Fibroblast of peridontal ligament (primary cell): ENCODE measurements around the gene RWDD2A.

Experiments used
- DNase-seq: peaks from one replicate; pipeline ENCODE4 v3.0.0-alpha.2; 2010; ENCODE audit errors: extremely low read depth

Gene RWDD2A

GRCh38 chr6:83198486-83199172 lies 5.5 kb downstream of the RWDD2A start:
- peak; percentile 23 for DNase-seq

- DNase-seq, result no peak
Measured at GRCh38 chr6:83199173-83199862, 6.2 kb downstream of the RWDD2A start.

- DNase-seq, result peak; percentile 31
Measured at GRCh38 chr6:83199863-83200225, 6.7 kb downstream of the RWDD2A start.

GRCh38 chr6:83202031-83202430 lies 8.9 kb downstream of the RWDD2A start:
- no peak for DNase-seq

GRCh38 chr6:83215131-83216047 lies 22.2 kb downstream of the RWDD2A start:
- DNase-seq, result peak; percentile 89

- DNase-seq, result peak; percentile 36
Measured at GRCh38 chr6:83216806-83217205, 23.6 kb downstream of the RWDD2A start.

GRCh38 chr6:83218646-83219045 lies 25.5 kb downstream of the RWDD2A start:
- no peak for DNase-seq

- no peak for DNase-seq
Measured at GRCh38 chr6:83220121-83220520, 27.0 kb downstream of the RWDD2A start.

GRCh38 chr6:83221276-83221675 lies 28.1 kb downstream of the RWDD2A start:
- DNase-seq, result no peak

GRCh38 chr6:83221889-83222479 lies 28.8 kb downstream of the RWDD2A start:
- peak; percentile 74 for DNase-seq

- no peak for DNase-seq
Measured at GRCh38 chr6:83226517-83226916, 33.4 kb downstream of the RWDD2A start.

GRCh38 chr6:83231146-83231545 lies 38.0 kb downstream of the RWDD2A start:
- peak; percentile 97 for DNase-seq

- DNase-seq, result no peak
Measured at GRCh38 chr6:83247471-83247870, 54.3 kb downstream of the RWDD2A start.
